SIG-M5 treated with dmso at 0.1 percent for 504 hours (cell line): ENCODE results near the gene ISYNA1.

Experiments
- DNase-seq: peaks from one replicate; lab custom pipeline; 2025; ENCODE audit not compliant: unreplicated experiment; lab: John Stamatoyannopoulos, UW

The ISYNA1 gene

DNA sequence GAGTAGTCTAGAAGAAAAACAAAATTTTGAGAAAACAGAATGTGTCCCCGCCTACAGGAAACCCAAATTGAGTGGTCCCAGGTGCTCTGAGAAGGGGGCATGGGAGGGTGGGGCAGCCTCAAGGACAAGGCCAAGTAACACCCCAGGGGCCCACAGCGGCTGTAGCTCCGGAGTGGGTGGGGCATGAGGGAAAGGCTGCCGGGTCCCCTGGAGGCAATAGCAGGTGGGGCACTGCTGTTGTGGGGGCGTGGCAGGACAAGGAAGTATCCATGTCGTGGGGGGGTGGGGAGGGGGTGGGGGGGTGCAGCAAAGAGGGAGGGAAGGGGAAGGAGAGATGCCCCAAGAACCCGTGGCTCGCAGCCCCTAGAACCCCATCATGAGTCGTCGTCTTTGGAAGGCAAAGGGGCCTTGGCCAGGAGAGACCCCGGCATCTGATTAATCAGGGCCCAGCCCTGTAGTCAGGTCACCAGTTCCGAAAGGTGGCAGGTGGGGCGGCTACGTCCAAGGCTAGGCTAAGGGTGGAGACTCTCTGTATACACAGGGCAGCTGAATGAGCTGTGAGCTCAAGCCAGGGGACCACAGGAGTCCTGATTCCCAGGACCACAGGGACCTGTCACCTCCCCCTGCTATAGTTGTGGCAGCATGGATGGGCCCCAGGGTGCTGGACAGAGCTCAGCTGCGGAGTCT, 7.5 kb upstream of the ISYNA1 start:
- no peak for DNase-seq

DNA sequence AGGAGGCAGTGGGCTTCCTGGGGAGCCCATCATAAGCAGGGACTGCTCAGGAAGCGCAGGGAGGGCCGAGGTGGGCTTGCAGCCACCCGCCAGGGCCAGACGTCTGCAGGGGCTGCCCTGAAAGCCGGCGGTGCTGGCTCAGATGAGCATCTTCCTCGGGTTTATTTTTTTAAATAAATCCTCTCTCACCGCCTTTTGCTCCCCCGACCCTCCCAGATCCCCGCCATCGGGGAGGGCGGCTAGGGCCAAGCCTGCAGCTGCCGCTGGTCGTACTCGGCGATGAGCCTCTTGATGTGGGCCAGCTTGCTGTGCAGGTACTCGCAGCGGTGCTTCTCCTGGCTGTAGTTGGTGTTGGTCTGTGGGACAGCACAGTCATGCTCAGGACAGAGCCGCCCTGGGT, 6.6 kb upstream of the ISYNA1 start:
- no peak for DNase-seq

DNA sequence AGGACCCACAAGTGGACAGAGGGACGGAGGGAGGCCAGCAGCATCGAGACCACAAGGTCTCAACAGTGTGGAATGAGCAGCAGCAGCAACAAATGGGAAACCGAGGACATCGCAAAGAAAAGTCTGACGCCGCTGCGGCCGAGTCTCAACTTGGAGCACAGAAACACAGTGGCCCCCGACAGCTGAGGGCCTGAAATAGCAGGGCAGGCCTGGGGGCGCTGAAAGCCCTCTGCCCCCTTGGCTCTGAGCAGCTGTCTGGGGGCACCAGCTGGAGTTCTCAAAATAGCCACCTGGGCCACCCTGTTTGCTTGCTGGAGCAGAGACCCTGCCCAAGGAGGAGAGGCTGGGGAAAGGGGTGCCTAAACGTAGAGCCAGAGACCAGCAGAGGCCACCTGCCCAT, 5.9 kb upstream of the ISYNA1 start:
- DNase-seq = no peak

DNA sequence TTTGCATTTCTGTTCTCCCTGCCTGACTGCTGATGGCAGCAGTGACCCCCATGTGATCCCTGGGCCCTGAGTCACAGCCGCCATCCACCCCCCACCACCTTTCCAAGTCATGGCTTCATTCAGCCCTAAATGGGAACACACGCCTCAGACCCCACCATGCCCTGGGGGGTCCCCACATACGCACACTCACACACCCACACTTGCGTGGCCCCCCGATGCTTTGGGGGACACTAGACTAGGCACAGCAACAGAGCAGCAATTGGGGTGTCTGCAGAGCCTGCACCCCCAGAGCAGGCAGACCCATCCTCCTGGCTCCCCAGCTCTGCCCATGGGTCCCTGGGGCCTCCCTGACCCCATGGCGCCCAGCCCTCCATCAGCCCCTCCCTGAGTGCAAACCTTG, 5.5 kb upstream of the ISYNA1 start:
- no peak for DNase-seq

DNA sequence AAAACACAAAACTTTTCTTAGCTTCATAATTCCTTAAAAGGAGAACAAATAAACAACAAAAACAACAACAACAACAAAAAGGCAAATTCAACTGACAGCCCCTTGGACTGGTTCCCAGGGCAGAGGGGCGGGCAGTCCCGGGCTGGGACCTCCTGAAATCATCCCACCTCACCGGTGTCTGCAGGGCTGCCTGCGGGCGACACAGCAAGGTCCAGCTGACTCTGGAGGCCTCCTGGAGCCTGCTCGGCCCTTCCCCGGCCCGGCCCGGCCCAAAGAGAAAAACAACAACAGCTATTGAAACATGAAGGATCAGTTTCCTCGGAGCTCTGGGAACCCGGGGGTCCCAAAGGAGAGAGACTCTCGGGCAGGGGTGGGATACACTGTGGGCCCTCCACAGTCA, 5.0 kb upstream of the ISYNA1 start:
- DNase-seq = no peak

DNA sequence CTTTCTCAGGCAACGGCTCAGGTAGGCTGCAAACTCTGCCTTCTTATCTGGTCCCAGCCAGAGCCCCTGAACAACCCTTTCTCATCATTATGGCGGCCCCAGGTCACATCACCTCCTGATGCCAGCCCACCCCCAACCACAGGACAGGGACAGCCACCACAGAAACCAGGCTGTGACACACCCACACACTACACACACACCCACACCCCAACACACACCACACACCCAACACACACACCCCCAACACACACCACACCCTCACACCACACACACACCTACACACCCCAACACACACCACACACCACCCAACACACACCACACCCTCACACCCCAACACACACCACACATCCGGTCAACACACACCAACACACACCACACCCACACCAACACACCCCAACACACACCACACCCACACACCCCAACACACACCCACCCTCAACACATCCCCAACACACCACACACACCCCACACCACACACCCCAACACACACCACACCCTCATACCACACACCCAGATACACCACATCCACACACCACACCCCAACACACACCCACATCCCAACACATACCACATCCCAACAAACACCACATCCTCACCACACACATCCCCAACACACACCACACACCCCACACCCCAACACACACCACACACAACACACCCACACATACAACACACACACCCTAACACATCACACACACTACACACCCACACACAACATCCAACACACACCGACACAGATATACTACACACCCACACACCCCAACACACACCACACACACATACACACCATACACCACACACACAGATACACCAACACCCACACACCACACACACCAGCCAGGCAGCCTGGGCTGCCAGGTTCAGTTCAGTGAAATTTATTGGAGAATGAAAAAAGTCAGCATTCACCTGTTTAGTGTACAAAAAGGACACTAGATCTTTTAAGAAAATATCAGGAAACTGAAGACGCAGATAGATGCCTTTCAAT, 4.2 kb upstream of the ISYNA1 start:
- DNase-seq = no peak

DNA sequence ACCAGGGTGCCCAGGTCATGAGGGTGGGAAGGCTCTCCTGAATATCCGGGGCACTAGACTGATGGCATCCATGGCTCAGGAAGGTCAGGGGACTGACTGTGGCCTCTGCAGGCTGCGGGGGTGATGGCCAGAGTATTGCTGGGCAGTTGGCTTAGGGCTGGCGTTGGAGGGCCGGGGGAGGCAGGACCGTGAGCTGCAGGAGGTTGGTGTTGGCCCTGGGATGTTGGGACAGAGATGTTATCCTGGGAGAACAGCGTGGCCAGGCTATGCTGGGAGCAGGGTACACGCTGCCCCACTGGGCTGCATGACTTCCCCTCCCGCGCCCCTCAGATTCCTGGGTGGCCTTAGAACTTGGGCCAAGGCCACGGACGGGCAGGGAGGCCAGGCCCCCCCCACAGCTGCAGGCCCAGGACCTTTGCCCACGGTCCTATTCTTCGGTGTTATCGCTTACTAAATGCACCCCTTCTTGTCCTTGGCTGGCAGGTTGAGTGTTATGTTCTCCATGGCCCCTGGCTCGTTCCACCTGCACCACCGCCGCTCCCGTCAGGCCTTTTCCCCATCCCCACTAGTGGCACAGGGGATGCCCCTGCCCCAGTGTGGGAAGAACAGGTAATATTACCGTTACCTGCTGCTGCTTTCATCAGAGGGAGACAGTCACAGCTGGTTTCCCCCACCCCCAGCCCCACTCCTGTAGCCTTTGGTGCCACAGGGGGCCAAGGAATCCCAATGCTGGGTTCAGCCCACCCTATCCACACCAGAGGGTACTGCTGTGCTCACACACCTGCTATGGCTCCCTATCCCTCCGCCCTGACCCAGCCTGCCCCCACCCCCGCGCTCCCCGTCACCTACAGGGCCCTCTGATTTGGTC, 3.2 kb upstream of the ISYNA1 start:
- DNase-seq = no peak

DNA sequence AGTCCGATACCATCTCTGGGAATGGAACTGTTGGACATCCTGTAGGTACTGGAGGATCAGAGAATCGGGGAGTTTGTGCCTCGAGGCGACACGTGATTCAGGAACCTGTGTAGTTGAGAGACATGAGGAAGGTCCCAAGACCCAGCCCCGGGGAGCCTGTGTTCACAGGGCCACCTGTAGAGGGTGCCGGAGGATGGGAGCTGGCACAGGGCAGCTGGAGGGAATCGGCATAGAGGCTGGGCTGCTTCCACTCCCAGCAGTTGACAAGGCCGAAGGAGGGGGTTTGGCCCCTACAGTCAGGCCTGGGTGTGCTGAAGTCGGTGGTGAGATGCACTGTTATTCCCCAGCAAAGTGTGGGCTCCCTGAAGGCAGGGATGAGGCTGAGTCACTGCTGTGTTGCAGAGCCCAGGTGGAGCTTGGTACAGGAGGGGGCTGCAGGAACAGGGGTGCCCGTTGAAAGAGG, 2.5 kb upstream of the ISYNA1 start:
- no peak for DNase-seq

DNA sequence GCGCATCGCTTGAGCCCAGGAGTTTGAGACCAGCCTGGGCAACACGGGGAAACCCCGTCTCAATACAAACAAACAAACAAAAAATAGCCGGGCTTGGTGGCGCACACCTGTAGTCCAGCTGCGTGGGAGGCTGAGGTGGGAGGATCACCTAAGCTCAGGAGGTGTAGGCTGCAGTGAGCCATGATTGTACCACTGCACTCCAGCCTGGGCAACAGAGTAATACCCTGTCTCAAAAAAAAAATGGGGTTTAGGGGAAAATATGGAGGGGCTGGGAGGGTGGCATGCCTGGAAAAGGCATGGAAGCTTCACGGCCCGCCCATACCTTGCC, 1.9 kb upstream of the ISYNA1 start:
- no peak for DNase-seq

DNA sequence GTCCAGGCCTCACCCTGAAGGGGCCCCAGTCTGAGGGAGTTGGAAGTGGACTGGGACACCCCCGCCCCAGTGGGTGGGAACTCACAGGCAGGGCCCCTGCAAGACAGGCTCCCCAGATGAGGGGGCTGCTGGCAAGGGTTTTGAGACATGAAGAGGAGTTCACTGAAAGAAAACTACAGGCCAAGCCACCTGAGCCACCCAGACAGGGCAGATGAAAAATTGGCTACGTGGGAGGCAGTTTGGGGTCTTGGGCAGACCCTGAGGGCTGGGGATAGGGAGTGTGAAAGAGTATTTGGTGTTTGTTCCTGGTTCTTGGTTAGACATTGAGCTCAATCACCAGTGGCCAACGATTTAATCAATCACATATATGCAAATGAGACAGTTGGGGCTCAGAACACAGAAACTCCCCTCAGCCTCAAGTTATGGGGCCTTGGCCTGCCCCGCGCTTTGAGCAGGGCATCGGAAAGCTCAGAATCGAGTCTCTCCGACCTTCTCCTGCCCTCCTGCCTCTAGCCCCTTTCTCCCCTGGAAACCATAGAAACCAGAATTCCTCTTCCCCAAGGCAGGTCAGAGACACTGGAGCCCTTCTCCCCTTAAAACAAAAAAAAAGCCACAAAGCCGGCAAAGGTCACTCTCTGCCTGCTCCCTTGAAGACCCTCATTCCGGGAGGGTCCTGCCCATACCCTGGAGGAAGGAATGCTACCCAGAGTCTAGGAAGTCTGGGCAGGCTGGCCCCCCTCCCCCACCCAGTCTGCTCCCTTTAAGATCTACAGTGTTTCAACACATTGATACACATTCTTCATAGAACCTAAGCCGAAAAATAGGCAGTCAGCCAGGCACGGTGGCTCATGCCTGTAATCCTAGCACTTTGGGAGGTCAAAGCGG, 1.3 kb upstream of the ISYNA1 start:
- DNase-seq = no peak

DNA sequence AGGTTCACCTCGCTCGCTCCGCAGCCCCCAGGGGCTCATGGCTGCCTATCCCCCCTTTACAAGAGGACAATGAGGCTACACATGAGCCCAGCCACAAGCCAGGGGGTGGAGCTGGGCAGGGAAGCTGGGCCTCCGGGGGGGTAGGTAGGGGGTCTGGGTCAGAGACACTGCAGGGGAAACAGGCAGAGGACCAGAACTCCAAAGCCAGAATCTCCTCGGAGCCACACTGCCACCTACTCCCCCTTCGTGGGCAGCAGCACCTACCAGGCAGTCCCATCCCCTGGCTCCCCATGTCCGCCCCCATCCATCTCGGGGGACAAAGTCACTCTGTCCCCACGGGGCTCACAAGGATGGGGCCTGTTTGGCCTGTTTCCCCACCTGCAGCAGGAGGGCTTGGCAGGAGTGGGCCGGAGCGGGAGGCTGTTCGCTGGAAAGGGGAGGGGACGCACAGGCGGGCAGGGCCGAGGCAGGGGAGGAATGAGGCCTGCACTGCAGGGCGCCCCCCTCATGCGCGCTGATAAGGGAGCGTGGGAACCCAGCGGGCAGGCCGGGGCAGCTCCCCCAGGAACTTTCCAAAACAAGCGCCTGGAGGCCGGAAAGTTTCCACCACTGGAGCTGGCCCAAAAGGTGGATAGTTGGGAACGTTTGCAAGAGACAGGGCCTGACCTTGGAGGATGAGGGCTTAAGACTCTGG, 545 bp upstream of the ISYNA1 start:
- DNase-seq = no peak

DNA sequence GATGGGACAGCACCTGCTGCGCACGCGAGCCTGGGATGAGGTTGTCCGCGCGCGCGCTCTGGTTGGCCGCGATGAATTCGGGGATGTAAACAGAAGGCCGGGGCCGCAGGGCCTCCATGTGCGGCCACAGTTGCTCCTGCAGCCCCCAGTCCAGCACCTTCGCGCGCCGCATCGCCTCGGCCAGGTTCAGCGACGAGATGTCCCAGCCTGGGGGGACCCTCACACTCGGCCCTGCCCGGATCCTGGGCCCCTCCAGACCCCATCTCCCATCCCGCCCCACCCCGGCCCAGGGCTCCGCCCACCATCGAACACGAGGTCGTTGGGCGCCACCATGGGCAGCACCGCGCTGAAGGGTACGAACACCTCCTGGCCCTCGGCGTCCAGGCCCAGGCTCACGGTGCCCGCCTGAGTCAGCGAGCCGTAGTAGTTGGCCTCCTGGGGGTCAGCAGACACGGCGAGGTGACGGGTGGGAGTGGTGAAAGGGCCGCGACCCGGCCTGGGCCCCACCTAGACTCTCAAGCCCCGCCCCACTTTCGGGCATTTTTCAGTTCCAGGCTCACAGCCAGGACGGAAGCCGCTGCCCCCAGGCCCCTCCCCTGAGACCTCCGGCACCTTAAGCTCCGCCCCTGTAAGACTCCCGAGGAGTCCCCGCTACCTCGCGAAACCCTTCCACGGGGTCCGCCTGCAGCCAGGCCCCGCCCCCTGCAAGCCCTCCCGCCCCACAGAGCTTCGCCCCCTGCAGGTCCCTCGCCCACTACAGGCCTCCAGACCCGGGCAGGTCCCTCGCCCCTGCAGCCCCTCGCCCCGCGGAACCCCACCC, 1.1 kb downstream of the ISYNA1 start:
- peak; percentile 57 for DNase-seq

DNA sequence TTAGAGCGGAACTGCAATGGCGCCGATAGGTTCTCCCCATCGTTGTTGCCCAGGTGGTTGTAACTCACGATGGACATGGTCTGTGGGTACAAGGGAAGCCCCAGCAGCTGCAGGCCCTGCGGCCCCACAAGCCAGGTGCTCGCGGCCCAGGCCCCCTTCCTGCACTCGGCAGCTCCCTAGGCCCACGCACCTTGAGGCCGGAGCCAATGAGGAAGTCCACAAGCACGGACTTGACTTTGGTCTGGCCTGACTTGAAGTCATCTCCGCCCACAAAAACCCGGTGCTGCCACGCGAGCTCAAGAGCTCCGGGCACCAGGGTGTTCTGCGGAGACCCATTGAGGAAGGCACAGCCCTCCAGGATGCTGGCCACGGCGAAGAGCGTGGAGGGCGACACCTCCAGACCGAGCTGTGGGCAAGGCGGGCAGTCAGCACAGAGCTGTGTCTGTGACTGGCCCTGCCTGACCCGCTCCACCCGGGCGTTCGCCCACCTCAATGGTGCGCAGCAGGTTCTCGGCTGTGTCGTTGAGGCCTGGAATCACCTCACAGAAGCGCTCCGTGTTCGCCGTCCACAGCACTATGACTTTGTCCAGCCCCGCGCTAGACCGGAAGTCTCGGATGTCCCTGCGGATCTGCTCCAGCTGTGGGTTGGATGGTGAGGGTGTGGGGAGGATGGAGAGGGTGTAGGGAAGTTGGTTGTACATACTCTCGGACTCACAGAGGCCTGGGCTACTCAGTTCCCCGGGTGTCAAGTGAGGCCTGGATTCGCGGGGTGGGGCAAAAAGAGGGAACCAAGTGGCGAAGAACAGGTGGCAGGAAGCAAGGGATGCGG, 1.9 kb downstream of the ISYNA1 start:
- DNase-seq = no peak

DNA sequence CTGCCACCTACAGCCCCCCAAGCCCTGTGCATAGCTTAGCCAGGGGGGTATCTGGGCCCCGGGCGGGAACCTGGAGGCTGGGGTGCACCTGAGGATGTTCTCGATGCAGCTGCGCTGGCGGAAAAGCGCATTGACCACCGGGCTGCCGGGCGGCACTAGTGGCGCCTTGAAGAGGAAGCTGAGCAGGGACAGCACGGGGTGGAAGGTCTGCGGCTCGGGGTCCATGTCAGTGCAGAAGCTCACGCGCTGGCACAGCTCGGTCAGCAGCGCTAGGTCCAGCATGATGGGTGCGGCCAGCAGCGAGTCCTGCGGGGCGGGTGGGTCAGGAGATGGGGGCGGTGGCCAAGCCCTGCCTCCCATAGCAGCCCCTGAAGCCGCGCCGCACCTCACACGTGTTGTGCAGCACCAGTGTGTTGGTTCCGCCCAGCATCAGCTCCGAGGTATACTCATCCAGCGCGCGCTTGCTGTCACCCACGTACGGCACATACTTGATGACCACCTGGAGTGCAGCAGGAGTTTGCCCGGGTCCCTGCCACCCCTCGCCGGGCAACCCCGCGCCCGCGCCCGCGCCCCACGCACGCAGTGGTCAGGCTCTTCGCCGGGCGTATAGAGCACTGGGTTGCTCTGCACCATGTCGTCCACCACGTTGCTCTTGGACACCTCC, 2.6 kb downstream of the ISYNA1 start:
- no peak for DNase-seq

DNA sequence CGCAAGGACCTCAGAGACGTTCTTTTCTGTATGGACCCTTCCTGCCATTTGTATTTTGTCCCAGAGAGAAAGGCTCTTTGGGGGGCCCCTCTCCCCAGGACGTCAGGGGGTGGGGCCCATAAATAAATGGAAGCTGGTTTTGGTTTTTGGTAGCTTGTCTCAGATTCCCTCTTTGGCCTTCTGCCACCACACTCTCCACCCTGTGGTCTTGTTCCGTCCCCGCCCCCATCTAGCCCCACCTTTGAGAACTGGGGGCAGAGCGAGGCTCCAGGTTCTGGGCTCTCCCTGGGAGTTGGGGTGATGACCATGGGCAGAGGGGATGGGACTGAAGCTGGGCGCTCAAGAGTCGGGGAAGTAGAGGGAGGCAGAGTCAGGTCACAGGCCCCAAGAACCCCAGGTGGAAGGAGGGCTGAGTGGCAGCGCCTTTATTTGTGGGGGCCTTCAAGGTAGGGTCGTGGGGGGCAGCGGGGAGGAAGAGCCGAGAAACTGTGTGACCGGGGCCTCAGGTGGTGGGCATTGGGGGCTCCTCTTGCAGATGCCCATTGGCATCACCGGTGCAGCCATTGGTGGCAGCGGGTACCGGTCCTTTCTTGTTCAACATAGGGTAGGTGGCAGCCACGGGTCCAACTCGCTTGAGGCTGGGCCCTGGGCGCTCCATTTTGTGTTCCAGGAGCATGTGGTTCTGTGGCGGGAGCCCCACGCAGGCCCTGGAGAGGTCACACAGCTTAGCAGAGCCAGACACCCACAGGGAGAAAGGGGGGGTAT, 3.3 kb downstream of the ISYNA1 start:
- DNase-seq = no peak

DNA sequence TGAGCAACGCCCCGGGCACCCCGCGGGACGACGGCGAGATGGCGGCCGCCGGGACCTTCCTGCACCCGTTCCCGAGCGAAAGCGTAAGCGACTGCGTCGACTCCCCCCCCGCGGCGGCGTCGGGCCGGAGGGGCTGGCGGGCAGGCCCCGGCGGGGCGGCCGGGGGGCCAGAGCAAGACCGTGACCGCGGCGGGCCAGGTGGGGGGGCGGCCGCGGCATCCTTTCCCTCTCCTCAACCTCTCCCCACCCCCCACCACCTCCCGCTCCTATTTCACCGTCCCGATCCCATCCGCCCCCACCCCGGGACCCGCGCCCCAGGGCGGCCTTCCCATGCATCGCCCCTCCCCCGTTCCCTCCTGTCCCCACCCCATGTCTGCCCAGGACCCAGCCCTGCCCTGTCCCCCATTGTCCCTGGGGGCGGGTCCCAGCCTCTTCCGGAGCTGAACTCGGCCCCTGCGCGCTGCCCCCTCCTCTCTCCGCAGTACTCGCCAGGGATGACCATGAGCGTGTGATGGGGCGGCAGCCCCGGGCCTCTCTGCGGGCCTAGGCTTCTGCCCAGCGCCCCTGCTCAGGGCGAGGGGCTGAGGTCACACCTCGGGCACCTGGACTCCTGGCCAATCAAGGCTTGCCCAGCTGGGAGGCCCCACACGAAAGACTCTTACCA, 4.1 kb downstream of the ISYNA1 start:
- DNase-seq = no peak
